ENCODE measurements around the gene NLGN4Y. TPM values are rescaled to one million over a fixed set of nuclear protein-coding genes. Genes with fewer than 3 reads are reported as not detected.

Gene NLGN4Y
- total RNA-seq, 2 donors from 2014 or later: not detected

- DNase-seq: no peak
- ATAC-seq: no peak
- intact Hi-C loops (cut with DNase I, micrococcal nuclease): no loop called here
Measured at GRCh38 chrY:14637551-14637950, 113.2 kb downstream of the NLGN4Y start.

- ATAC-seq: no peak
- intact Hi-C loops (cut with DNase I, micrococcal nuclease): no loop called here
Measured at GRCh38 chrY:14641853-14642252, 117.5 kb downstream of the NLGN4Y start.

GRCh38 chrY:14644157-14644952 is 120.0 kb downstream of the NLGN4Y start:
- intact Hi-C loops (cut with DNase I, micrococcal nuclease): no loop called here
- no peak for DNase-seq
- no peak for ATAC-seq

More at GRCh38 chrY:14641853-14642252, 117.5 kb downstream of the NLGN4Y start:
- no peak for DNase-seq

DNA sequence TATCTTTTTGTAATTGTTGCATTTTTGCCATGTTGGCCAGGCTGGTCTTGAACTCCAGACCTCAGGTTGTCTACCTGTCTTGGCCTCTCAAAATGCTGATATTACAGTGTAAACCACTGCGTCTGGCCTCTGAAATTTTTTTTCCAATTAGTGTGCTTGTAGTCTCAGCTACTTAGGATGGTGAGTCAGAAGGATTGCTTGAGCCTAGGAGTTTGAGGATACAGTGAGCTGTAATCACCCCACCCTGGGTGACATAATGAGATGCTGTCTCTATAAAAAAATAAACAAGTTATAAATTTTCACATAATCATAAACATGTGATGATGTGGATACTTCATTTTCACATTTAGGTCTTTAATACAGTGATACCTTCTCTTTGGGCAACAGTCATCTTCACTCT is 154.9 kb downstream of the NLGN4Y start:
- ATAC-seq: no peak
- intact Hi-C loops (cut with DNase I, micrococcal nuclease): no loop called here
- DNase-seq: no peak

DNA sequence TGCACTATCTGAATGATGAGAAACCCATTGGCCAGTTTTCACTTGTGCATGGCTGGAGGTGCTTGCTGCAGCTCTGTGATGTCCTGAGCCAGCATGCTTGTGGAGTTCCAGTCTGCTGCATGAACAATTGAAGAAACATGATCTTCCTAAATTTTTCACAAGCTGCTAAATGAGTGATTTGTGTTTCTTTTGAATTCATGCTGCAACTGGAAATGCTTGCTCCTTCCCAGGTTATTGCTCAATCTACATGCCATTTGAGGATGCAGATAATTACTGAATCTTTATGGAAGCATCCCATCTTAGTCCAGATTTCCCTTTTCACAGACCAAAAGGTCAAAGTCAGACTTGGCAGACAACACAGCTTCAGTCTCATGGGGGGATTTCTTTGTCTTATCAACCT is 170.2 kb downstream of the NLGN4Y start:
- DNase-seq: no peak
- intact Hi-C loops (cut with DNase I, micrococcal nuclease): no loop called here
- ATAC-seq: no peak

GRCh38 chrY:14708158-14708557 is 183.8 kb downstream of the NLGN4Y start:
- no peak for ATAC-seq
- no peak for DNase-seq
- intact Hi-C loops (cut with DNase I, micrococcal nuclease): no loop called here

GRCh38 chrY:14741596-14741995 is 217.3 kb downstream of the NLGN4Y start:
- intact Hi-C loops (cut with DNase I, micrococcal nuclease): no loop called here
- DNase-seq (no peak), ATAC-seq (no peak)

DNA sequence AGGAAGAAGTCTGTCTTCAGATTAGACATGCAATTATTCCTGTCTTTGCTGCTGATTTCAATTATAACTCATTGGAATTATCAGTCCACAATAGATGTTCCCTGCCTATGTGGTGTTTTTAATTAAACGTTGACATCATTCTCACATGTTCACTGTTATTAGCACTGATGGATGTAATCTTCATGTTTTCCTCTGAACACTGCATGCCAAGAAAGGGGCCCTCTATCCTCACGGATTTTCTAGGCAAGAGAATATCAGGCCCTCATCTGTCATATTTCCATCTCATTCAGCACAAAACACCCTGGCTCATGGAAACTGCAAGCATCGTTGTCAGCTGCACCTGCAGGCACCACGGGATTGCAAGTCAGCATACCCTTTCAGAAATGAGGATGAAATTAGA is 224.0 kb downstream of the NLGN4Y start:
- DNase-seq (no peak), ATAC-seq (no peak)
- intact Hi-C loops (cut with DNase I, micrococcal nuclease): no loop called here

- ATAC-seq: no peak
- intact Hi-C loops (cut with DNase I, micrococcal nuclease): no loop called here
- DNase-seq: no peak
Measured at GRCh38 chrY:14755571-14755970, 231.2 kb downstream of the NLGN4Y start.

- ATAC-seq: no peak
- DNase-seq: no peak
- intact Hi-C loops (cut with DNase I, micrococcal nuclease): no loop called here
Measured at GRCh38 chrY:14762903-14763302, 238.6 kb downstream of the NLGN4Y start.

DNA sequence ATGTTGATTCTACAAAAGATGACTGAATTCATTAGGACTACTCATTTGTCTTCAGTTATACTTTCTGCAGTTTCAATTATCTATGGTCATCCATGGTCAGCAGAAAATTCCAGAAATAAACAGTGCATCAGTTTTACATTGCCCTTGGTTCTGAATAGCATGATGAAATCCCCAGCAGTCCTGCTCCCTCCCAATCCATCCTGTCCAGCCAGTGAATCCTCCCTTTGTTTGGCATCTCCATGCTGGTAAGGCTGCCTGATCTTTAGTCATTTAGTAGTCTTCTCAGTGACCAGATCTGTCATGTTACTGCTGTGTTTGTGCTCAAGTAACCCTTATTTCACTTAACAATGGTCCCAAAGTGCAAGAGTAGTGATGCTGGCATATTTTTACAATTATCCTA is 239.3 kb downstream of the NLGN4Y start:
- intact Hi-C loops (cut with DNase I, micrococcal nuclease): no loop called here
- no peak for ATAC-seq
- no peak for DNase-seq

- ATAC-seq (no peak), DNase-seq (no peak)
- intact Hi-C loops (cut with DNase I, micrococcal nuclease): no loop called here
Measured at GRCh38 chrY:14778208-14778607, 253.9 kb downstream of the NLGN4Y start.

DNA sequence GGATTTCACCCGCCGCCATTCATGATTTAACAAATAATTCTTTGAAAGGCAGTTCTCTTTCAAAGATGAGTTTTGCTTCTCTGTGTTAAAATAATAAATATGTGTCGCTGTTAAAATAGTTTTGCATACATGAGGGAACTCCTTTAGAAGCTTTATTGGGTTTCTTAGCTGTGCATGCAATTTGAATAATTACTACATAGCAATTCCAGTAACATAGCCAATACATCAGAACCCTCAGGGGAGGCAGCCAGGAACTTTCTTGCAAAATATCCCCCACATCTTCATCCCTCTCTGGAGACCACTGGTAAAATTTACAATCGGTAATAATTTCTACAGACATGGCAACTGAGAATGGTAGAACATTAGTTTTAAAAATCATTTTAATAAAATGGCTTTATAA is 268.8 kb downstream of the NLGN4Y start:
- intact Hi-C loops (cut with DNase I, micrococcal nuclease): no loop called here

GRCh38 chrY:14793674-14794073 is 269.3 kb downstream of the NLGN4Y start:
- intact Hi-C loops (cut with DNase I, micrococcal nuclease): no loop called here
- no peak for DNase-seq
- ATAC-seq: no peak

More for the DNA sequence above, 268.8 kb downstream of the NLGN4Y start:
- DNase-seq: no peak
- ATAC-seq: no peak

- DNase-seq: no peak
- ATAC-seq: no peak
- intact Hi-C loops (cut with DNase I, micrococcal nuclease): no loop called here
Measured at GRCh38 chrY:14798010-14798409, 273.7 kb downstream of the NLGN4Y start.

DNA sequence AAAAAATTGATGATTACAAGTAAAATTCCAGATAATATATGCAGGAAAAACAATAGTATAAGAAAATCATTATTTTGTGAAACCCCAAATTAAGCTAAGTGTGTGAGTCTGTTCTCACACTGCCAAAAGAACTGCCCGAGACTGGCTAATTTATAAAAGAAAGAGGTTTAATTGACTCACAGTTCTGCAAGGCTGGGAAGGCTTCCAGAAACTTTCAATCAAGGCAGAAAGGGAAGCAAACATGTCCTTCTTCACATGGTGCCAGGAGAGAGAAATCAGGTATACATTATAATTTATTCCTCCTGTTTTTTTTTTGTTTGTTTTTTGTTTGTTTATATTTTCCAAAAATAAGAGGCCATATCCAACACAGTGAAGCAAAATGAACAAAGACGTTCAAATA is 276.8 kb downstream of the NLGN4Y start:
- DNase-seq (no peak), ATAC-seq (no peak)
- intact Hi-C loops (cut with DNase I, micrococcal nuclease): no loop called here

DNA sequence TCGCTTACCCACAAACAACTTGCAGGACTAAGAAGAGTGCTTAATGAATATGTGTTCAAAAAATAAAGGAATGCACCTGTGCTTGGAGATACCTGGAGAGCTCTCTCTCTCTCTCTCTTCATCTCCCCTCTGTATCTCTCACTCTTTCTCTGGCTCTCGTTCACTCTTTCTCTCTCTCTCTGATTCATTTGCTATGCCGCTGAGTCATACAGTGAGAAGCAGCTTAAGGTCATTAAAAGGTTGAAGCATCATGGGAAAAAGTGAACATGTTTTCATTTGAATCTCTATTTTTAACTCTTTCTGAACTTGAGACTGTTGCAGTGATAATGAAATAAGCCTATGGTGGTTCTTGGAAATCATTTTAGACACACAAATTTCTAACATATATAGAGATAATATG is 277.8 kb downstream of the NLGN4Y start:
- no peak for ATAC-seq

GRCh38 chrY:14804041-14804440 is 279.7 kb downstream of the NLGN4Y start:
- intact Hi-C loops (cut with DNase I, micrococcal nuclease): no loop called here
- ATAC-seq (no peak), DNase-seq (no peak)

More for the DNA sequence above, 277.8 kb downstream of the NLGN4Y start:
- no peak for DNase-seq
- intact Hi-C loops (cut with DNase I, micrococcal nuclease): no loop called here

DNA sequence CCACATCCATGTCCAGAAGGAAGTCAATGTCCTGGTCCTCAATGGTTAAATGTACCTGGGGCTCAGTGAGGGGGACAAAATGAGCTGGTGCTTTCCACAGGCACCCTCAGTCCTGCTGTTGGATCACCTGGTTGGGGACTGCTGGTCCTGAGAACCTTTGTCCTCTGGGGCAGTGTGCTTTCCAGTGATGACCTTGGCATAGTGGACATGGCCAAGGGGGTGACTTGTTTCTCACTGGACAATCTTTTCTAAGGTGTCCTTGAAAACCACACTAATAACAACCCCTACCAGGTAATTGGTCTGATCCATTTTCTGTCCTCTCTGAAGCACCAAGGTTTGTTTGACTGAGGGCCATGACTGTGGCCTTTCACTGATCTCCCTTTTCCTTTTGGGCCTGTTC is 294.1 kb downstream of the NLGN4Y start:
- intact Hi-C loops (cut with DNase I, micrococcal nuclease): no loop called here
- DNase-seq: no peak
- ATAC-seq: no peak

DNA sequence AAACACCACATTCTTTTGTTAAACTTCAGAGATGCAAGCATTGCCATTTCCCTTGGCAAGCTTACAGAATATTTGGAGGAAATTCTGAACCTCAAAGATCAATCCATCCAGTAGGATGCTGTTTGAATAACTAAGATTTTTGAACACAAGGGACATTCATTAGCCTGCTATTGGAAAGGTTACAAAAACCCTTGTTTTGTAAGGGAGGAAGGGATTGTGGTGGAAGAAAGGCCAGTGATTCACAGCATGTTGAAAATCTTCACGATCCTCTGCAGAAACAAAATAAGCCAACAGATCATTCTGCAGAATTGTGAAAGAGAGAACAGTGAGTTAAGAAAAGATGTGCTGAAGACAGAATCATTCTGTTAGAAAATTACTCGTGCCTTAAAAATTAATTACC is 297.9 kb downstream of the NLGN4Y start:
- DNase-seq (no peak), ATAC-seq (no peak)
- intact Hi-C loops (cut with DNase I, micrococcal nuclease): no loop called here

DNA sequence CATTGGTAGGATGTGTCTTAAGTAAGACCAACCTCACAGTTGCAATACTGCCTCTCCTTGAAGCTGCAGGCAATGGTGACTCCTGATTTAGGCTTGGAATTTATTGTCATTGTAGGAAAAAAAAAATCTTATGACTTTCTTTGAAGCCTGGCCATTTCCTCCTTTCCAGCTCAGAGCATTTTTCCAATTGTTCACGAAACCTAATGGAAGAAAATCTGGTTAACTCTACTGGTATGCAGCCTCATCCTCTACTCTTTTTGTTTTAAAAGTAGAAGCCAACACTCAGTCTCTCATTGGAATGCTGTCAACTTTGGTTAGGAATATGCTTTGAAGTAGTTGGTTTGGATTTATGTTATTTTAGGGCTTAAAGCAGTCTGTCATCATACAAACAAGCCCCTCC is 298.6 kb downstream of the NLGN4Y start:
- intact Hi-C loops (cut with DNase I, micrococcal nuclease): no loop called here
- no peak for ATAC-seq
- DNase-seq: no peak
